GM12874 (cell line): Measurements from ENCODE around the gene IZUMO1.

Source experiments
- CTCF ChIP-seq: IDR thresholded peaks from 2 replicates; pipeline ENCODE4 v1.5.1; 2011; ENCODE audit warnings: low read depth, mild to moderate bottlenecking, control low read depth, low read length, moderate library complexity; ENCODE audit not compliant: insufficient read depth

IZUMO1 gene

DNA sequence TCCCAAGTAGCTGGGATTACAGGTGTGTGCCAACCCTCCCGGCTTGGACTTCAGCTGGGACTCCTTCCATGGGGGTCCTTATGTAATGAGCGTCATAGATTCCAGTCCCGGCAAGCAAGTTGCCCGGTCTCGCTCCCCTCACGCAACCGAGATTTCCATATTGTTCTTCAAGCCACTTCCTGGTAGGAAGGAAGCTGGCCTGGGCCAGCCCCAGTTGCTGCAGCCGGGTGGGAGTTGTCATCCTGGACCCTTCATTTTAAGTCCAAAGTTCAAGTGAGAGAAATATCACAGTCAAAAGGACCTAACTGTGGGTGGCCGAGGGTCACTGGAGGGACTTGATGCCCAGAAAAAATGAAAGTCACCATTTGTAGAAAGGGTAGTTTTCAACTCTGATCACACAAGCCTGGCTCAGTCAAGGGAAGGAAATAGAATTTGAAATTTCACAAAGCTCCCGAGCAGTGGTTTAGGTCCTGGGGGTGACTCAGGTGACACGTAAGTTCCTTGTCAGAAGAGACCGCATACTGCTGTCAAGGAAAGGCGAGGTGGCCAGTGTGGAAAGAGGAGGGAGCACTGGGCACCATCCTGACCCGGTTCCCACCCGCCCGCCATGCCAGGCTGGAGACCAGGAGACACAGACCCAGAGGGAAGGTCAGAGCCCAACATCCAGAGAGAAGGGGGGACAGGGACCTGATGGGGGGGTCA, 13.9 kb upstream of the IZUMO1 start:
- TF ChIP-seq CTCF = no peak

- no peak for TF ChIP-seq CTCF
Measured at GRCh38 chr19:48757741-48758144, 11.0 kb upstream of the IZUMO1 start.

- TF ChIP-seq CTCF = no peak
Measured at GRCh38 chr19:48757089-48757675, 10.5 kb upstream of the IZUMO1 start.

DNA sequence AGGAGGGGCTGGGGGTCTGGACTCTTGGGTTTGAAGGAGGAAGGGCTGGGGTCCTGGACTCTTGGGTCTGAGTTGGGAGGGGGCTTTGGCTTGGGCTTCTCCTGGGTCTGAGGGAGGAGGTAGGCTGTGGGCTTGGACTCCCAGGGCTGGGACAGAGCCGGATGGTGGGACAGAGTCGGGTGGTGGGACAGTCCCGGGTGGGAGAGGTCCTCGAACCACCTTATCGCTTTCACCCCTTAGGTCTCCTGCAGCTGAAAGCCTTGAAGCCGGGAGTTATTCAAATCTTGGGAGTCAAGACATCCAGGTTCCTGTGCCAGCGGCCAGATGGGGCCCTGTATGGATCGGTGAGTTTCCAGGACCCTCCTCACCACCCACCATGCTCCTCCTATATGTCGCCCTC, 10.0 kb upstream of the IZUMO1 start:
- no peak for TF ChIP-seq CTCF

GRCh38 chr19:48756212-48756611, 9.5 kb upstream of the IZUMO1 start:
- TF ChIP-seq CTCF = no peak

GRCh38 chr19:48755787-48756186, 9.1 kb upstream of the IZUMO1 start:
- TF ChIP-seq CTCF = no peak

DNA sequence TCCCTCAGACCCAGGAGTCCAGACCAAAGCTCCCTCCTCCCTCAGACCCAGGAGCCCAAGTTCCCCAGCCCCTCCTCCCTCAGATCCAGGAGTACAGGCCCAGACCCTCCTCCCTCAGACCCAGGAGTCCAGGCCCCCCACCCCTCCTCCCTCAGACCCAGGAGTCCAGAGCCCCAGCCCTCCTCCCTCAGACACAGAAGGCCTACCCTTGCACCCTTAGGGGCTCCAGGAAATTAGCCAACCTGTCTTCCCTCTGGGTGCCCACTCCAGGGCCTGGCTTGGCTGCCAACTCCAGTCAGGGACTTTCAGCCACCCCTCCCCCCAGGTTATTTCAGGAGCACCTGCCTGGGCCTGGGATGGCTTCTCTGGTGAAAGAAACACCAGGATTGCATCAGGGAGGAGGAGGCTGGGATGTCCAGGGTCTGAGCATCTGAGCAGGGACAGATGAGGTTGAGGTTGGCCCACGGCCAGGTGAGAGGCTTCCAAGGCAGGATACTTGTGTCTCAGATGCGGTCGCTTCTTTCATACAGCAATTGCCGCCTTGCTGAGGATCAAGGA, 8.5 kb upstream of the IZUMO1 start, which contains the start of gene FGF21:
FGF21 (plus strand) TSS at position 441 of the 558 bp plus-strand sequence. CDS start 713 bp downstream, outside the sequence.
- TF ChIP-seq CTCF = no peak
